ENCODE measurements around the gene COA8. TPM values are rescaled to one million over a fixed set of nuclear protein-coding genes. Genes with fewer than 3 reads are reported as not detected.

The COA8 gene
- polyA plus RNA-seq, 1 donor from 2014 or later, result 169 TPM

DNA sequence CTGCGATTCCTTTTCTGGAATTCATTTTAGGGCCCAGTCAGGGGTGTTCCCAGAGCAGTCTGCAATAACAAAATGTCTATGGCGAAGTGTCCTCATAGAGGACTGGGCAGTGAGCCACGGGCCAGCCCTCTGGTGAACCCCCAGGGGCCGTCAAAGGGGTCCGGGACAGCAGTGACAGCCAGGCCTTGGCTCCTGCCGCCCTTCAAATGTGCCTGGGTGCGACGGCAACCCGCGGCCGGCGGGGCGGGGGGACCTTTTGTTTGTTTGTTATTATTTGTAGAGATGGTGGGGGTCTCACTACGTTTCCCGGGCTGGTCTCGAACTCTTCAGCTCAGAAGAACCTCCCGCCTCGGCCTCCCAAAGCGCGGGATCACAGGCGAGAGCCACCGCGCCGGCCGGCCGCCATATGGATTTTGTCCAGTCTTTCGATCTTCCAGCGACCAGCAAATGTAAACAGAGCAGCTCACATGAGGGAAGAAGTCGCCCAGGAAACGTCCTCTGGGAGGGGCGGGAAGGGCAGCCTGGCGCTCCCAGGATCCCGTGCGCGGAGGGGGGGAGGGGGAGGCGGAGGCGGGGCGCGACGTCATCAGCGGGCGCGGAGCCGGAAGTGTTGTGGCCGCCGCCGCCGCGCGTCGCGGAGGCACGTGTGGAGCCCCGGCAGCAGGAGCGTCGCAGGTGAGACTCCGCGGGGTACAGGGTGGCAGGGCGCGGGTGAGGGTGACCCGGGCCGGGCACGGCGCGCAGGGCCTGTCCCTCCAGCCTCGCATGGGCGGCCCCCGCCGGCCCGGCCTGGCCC is 34.0 kb upstream of the COA8 start, which contains the start of gene TRMT61A:
TRMT61A (plus strand) TSS at position 610 of the 796 bp plus-strand sequence. CDS start 783 bp downstream, outside the sequence.
- Histone ChIP-seq H3K27me3 (ENCODE audit: insufficient read depth, low read depth, low read length) (no peaks in the 10 kb centered on the region), H3K9me3 (ENCODE audit: low read length) (no peaks in the 10 kb centered on the region), H3K79me2 (replicated peaks; ENCODE audit: insufficient read depth, low read length) (peaks cover 15% of the 10 kb centered on the region), H2AFZ (ENCODE audit: low read depth, low read length) (no peak within 1 kb of the TSS), H3F3A (ENCODE audit: insufficient read depth, low read length, poor library complexity, severe bottlenecking) (no peaks in the 10 kb centered on the region), H3K36me3 (ENCODE audit: insufficient read depth, low read length) (no peaks in the 10 kb centered on the region), H3K27ac (ENCODE audit: low read length) (peak within 1 kb of the TSS; percentile 88), H3K4me3 (ENCODE audit: low read length) (peak within 1 kb of the TSS; percentile 92), H4K20me1 (ENCODE audit: insufficient read depth) (no peaks in the 10 kb centered on the region), H3K9ac (ENCODE audit: low read length) (peak within 1 kb of the TSS; percentile 81), H3K9me2 (ENCODE audit: insufficient read depth, low read length) (no peaks in the 10 kb centered on the region), H3K4me2 (ENCODE audit: low read length) (peak within 1 kb of the TSS; percentile 91)
- peak; percentile 99 for TF ChIP-seq MXI1 (conservative IDR thresholded peaks at IDR 0.05; ENCODE audit: poor library complexity, severe bottlenecking)
- TF ChIP-seq RAD21 (conservative IDR thresholded peaks at IDR 0.05), result no peak
- TF ChIP-seq, protein P1, sequence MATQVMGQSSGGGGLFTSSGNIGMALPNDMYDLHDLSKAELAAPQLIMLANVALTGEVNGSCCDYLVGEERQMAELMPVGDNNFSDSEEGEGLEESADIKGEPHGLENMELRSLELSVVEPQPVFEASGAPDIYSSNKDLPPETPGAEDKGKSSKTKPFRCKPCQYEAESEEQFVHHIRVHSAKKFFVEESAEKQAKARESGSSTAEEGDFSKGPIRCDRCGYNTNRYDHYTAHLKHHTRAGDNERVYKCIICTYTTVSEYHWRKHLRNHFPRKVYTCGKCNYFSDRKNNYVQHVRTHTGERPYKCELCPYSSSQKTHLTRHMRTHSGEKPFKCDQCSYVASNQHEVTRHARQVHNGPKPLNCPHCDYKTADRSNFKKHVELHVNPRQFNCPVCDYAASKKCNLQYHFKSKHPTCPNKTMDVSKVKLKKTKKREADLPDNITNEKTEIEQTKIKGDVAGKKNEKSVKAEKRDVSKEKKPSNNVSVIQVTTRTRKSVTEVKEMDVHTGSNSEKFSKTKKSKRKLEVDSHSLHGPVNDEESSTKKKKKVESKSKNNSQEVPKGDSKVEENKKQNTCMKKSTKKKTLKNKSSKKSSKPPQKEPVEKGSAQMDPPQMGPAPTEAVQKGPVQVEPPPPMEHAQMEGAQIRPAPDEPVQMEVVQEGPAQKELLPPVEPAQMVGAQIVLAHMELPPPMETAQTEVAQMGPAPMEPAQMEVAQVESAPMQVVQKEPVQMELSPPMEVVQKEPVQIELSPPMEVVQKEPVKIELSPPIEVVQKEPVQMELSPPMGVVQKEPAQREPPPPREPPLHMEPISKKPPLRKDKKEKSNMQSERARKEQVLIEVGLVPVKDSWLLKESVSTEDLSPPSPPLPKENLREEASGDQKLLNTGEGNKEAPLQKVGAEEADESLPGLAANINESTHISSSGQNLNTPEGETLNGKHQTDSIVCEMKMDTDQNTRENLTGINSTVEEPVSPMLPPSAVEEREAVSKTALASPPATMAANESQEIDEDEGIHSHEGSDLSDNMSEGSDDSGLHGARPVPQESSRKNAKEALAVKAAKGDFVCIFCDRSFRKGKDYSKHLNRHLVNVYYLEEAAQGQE (IDR thresholded peaks at IDR 0.05; ENCODE audit: borderline replicate concordance), result peak; percentile 59
- TF ChIP-seq EP300 (conservative IDR thresholded peaks at IDR 0.05; ENCODE audit: poor library complexity, severe bottlenecking), result peak; percentile 17
- TF ChIP-seq SMC3 (conservative IDR thresholded peaks at IDR 0.05; ENCODE audit: poor library complexity), result peak; percentile 16
- TF ChIP-seq, protein P2, sequence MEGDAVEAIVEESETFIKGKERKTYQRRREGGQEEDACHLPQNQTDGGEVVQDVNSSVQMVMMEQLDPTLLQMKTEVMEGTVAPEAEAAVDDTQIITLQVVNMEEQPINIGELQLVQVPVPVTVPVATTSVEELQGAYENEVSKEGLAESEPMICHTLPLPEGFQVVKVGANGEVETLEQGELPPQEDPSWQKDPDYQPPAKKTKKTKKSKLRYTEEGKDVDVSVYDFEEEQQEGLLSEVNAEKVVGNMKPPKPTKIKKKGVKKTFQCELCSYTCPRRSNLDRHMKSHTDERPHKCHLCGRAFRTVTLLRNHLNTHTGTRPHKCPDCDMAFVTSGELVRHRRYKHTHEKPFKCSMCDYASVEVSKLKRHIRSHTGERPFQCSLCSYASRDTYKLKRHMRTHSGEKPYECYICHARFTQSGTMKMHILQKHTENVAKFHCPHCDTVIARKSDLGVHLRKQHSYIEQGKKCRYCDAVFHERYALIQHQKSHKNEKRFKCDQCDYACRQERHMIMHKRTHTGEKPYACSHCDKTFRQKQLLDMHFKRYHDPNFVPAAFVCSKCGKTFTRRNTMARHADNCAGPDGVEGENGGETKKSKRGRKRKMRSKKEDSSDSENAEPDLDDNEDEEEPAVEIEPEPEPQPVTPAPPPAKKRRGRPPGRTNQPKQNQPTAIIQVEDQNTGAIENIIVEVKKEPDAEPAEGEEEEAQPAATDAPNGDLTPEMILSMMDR (IDR thresholded peaks at IDR 0.05; ENCODE audit: poor library complexity, severe bottlenecking), result no peak
- TF ChIP-seq EZH2 (IDR thresholded peaks at IDR 0.05; ENCODE audit: borderline replicate concordance, insufficient read depth, low read length, poor library complexity, severe bottlenecking), result no peak
- TF ChIP-seq TAF1 (IDR thresholded peaks at IDR 0.05; ENCODE audit: low read depth), result no peak
- peak; percentile 78 for TF ChIP-seq POLR2AphosphoS5 (IDR thresholded peaks at IDR 0.05)

DNA sequence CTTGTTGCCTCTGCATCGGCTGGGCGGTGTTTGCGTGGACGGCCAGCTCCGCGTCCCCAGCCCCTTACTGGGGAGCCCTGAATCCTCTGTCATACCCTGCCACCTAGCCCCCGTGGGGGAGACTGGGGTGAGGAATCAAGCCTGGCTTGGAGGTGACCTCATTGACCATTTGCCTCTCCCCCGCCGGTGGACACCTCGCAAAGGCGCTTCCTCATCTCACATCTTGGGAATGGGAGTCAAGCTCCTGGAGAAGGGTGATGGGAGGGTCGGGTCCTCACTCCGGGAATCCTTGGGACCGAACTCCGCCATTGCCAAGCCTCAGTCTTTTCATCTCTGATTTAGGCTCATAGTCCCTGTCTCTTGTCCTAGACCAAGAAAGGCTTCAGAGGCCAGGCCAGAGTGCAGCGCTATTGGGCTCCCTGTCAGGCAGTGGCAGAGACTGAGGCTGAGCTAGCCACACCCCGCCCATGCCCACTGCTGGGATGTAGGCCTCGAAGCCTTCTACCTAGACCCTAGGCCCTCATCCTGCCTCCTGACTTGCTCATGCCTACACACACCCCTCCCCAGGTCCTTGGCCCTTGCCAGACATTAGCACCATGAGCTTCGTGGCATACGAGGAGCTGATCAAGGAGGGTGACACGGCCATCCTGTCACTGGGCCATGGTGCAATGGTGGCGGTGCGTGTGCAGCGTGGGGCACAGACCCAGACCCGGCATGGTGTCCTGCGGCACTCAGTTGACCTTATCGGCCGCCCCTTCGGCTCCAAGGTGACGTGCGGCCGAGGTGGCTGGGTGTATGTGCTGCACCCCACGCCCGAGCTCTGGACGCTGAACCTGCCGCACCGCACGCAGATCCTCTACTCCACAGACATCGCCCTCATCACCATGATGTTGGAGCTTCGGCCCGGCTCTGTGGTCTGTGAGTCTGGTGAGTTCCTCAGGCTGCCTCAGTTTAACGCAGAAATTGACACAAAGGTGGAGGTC is 33.1 kb upstream of the COA8 start:
- Histone ChIP-seq H3K27ac (ENCODE audit: low read length) (no peak overlapping the region), H3F3A (ENCODE audit: insufficient read depth, low read length, poor library complexity, severe bottlenecking) (no peaks in the 10 kb centered on the region), H3K79me2 (replicated peaks; ENCODE audit: insufficient read depth, low read length) (peaks cover 15% of the 10 kb centered on the region), H3K27me3 (ENCODE audit: insufficient read depth, low read depth, low read length) (no peaks in the 10 kb centered on the region), H4K20me1 (ENCODE audit: insufficient read depth) (no peaks in the 10 kb centered on the region), H3K4me2 (ENCODE audit: low read length) (peak overlapping the region; percentile 91), H2AFZ (ENCODE audit: low read depth, low read length) (no peak overlapping the region), H3K9me2 (ENCODE audit: insufficient read depth, low read length) (no peaks in the 10 kb centered on the region), H3K9ac (ENCODE audit: low read length) (peak overlapping the region; percentile 65), H3K9me3 (ENCODE audit: low read length) (no peaks in the 10 kb centered on the region), H3K36me3 (ENCODE audit: insufficient read depth, low read length) (no peaks in the 10 kb centered on the region), H3K4me3 (ENCODE audit: low read length) (peak overlapping the region; percentile 92)
- TF ChIP-seq POLR2AphosphoS5 (IDR thresholded peaks at IDR 0.05) (no peak), MXI1 (conservative IDR thresholded peaks at IDR 0.05; ENCODE audit: poor library complexity, severe bottlenecking) (no peak), SMC3 (conservative IDR thresholded peaks at IDR 0.05; ENCODE audit: poor library complexity) (no peak), TAF1 (IDR thresholded peaks at IDR 0.05; ENCODE audit: low read depth) (no peak), RAD21 (conservative IDR thresholded peaks at IDR 0.05) (no peak), EP300 (conservative IDR thresholded peaks at IDR 0.05; ENCODE audit: poor library complexity, severe bottlenecking) (no peak), EZH2 (IDR thresholded peaks at IDR 0.05; ENCODE audit: borderline replicate concordance, insufficient read depth, low read length, poor library complexity, severe bottlenecking) (no peak)
- TF ChIP-seq, protein P1 (IDR thresholded peaks at IDR 0.05; ENCODE audit: borderline replicate concordance), result no peak
- TF ChIP-seq, protein P2 (IDR thresholded peaks at IDR 0.05; ENCODE audit: poor library complexity, severe bottlenecking), result no peak
